WTC11 (cell line): ENCODE data around the gene CAMKMT. TPM values are rescaled to one million over a fixed set of nuclear protein-coding genes. Genes with fewer than 3 reads are reported as not detected.

Source experiments
- ATAC-seq: fragments of 200-7000 bp; cut with Tn5 transposase; 2 replicates; pipeline ENCODE4 v1.10.0; 2021; ENCODE audit warnings: mild to moderate bottlenecking, moderate library complexity
- CTCF ChIA-PET: fragments of 300-600 bp; sonication (Branson Sonifier 250); formaldehyde crosslinking; loops from one replicate; lab custom pipeline; 2021; ENCODE audit warnings: antibody characterized with exemption; lab: Charles Lee
- POLR2A ChIA-PET: fragments of 350-600 bp; sonication (Branson Sonifier 250); formaldehyde crosslinking; loops from one replicate; lab custom pipeline; 2021; ENCODE audit warnings: antibody characterized with exemption; lab: Charles Lee
- DNase-seq: peaks from one replicate; pipeline ENCODE4 v3.0.0; 2021; ENCODE audit warnings: low spot score
- H3K27ac Mint-ChIP-seq: 2 replicates; pipeline ENCODE4 v1.8.0; 2021; ENCODE audit warnings: mixed read lengths
- H3K27me3 Mint-ChIP-seq: 2 replicates; pipeline ENCODE4 v1.8.0; 2021; ENCODE audit warnings: low read depth, mild to moderate bottlenecking, moderate library complexity, mixed read lengths
- H3K36me3 Mint-ChIP-seq: 2 replicates; pipeline ENCODE4 v1.8.0; 2021; ENCODE audit warnings: mixed read lengths
- H3K4me1 Mint-ChIP-seq: 2 replicates; pipeline ENCODE4 v1.8.0; 2022; ENCODE audit warnings: mixed read lengths
- H3K4me3 Mint-ChIP-seq: 2 replicates; pipeline ENCODE4 v1.8.0; 2021; ENCODE audit warnings: mild to moderate bottlenecking, moderate library complexity, mixed read lengths
- H3K9me3 Mint-ChIP-seq: 2 replicates; pipeline ENCODE4 v1.8.0; 2021; ENCODE audit warnings: mixed read lengths
- CREB1 ChIP-seq: sonication (generic); formaldehyde crosslinking; IDR thresholded peaks from 2 replicates; pipeline ENCODE4 v1.8.0; 2023; ENCODE audit warnings: mild to moderate bottlenecking, missing genetic modification reagents
- IRF2 ChIP-seq: sonication (generic); formaldehyde crosslinking; IDR thresholded peaks from 2 replicates; pipeline ENCODE4 v1.8.0; 2022; ENCODE audit warnings: low read depth, missing genetic modification reagents, borderline replicate concordance
- MYBL2 ChIP-seq: sonication (generic); formaldehyde crosslinking; IDR thresholded peaks from 2 replicates; pipeline ENCODE4 v1.8.1; 2023; ENCODE audit warnings: mild to moderate bottlenecking, moderate library complexity, missing genetic modification reagents
- ZBTB21 ChIP-seq: sonication (generic); formaldehyde crosslinking; IDR thresholded peaks from 2 replicates; pipeline ENCODE4 v1.8.1; 2023; ENCODE audit warnings: mild to moderate bottlenecking, missing genetic modification reagents, borderline replicate concordance
- ZNF423 ChIP-seq: fragments of 250-450 bp; sonication (Bioruptor Pico); IDR thresholded peaks from 2 replicates; pipeline ENCODE4 v2.1.2; 2022; ENCODE audit warnings: mild to moderate bottlenecking, moderate library complexity
- total RNA-seq: library from RNA; stranded (reverse); gene quantifications from 3 replicates; pipeline ENCODE4 v1.2.3, GENCODE V29; 2021
- TF ChIP-seq, protein P1 (sequence below): fragments of 250-450 bp; sonication (Bioruptor Pico); IDR thresholded peaks from 2 replicates; pipeline ENCODE4 v1.9.0; 2021; ENCODE audit warnings: mild to moderate bottlenecking
- TF ChIP-seq, protein P2 (sequence below): fragments of 250-450 bp; sonication (Bioruptor Pico); IDR thresholded peaks from 2 replicates; pipeline ENCODE4 v1.9.0; 2021; ENCODE audit warnings: mild to moderate bottlenecking, borderline replicate concordance
- TF ChIP-seq, protein P3 (sequence below): sonication (generic); formaldehyde crosslinking; IDR thresholded peaks from 2 replicates; pipeline ENCODE4 v1.8.1; 2023; ENCODE audit warnings: mild to moderate bottlenecking, missing genetic modification reagents, borderline replicate concordance
- TF ChIP-seq, protein P4 (sequence below): sonication (generic); formaldehyde crosslinking; IDR thresholded peaks from 2 replicates; pipeline ENCODE4 v1.8.0; 2022; ENCODE audit warnings: missing genetic modification reagents
- TF ChIP-seq, protein P5 (sequence below): sonication (generic); formaldehyde crosslinking; IDR thresholded peaks from 2 replicates; pipeline ENCODE4 v1.8.0; 2023; ENCODE audit warnings: mild to moderate bottlenecking, missing genetic modification reagents
- TF ChIP-seq, protein P6 (sequence below): sonication (generic); formaldehyde crosslinking; IDR thresholded peaks from 2 replicates; pipeline ENCODE4 v1.8.0; 2023; ENCODE audit warnings: missing genetic modification reagents
- TF ChIP-seq, protein P7 (sequence below): sonication (generic); formaldehyde crosslinking; IDR thresholded peaks from 2 replicates; pipeline ENCODE4 v1.8.1; 2023; ENCODE audit warnings: mild to moderate bottlenecking, missing genetic modification reagents, moderate library complexity

CAMKMT gene
- total RNA-seq, 1 experiment from 2014 or later, result 20.6 TPM

DNA sequence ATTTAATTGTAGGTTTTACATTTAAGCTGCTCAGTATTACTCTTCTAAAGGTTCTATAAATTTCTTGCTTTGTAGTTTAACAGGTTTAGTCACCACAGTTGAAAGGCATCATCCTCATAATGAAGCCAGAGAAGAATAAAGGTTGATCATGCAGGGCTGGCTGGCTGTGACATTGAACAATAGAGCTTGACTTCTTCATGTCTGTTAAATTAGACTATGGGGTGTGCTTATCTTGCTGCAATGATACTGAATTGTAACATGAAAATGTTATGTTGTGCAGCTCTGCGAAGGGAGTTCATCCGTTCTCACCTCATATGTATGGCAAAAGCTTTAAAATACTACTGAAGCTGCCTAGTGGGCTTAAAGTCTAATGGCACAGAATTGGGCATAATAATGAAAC is 81.8 kb downstream of the CAMKMT start (continued):
- TF ChIP-seq, protein P1, sequence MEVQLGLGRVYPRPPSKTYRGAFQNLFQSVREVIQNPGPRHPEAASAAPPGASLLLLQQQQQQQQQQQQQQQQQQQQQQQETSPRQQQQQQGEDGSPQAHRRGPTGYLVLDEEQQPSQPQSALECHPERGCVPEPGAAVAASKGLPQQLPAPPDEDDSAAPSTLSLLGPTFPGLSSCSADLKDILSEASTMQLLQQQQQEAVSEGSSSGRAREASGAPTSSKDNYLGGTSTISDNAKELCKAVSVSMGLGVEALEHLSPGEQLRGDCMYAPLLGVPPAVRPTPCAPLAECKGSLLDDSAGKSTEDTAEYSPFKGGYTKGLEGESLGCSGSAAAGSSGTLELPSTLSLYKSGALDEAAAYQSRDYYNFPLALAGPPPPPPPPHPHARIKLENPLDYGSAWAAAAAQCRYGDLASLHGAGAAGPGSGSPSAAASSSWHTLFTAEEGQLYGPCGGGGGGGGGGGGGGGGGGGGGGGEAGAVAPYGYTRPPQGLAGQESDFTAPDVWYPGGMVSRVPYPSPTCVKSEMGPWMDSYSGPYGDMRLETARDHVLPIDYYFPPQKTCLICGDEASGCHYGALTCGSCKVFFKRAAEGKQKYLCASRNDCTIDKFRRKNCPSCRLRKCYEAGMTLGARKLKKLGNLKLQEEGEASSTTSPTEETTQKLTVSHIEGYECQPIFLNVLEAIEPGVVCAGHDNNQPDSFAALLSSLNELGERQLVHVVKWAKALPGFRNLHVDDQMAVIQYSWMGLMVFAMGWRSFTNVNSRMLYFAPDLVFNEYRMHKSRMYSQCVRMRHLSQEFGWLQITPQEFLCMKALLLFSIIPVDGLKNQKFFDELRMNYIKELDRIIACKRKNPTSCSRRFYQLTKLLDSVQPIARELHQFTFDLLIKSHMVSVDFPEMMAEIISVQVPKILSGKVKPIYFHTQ, result no peak
- TF ChIP-seq, protein P2, sequence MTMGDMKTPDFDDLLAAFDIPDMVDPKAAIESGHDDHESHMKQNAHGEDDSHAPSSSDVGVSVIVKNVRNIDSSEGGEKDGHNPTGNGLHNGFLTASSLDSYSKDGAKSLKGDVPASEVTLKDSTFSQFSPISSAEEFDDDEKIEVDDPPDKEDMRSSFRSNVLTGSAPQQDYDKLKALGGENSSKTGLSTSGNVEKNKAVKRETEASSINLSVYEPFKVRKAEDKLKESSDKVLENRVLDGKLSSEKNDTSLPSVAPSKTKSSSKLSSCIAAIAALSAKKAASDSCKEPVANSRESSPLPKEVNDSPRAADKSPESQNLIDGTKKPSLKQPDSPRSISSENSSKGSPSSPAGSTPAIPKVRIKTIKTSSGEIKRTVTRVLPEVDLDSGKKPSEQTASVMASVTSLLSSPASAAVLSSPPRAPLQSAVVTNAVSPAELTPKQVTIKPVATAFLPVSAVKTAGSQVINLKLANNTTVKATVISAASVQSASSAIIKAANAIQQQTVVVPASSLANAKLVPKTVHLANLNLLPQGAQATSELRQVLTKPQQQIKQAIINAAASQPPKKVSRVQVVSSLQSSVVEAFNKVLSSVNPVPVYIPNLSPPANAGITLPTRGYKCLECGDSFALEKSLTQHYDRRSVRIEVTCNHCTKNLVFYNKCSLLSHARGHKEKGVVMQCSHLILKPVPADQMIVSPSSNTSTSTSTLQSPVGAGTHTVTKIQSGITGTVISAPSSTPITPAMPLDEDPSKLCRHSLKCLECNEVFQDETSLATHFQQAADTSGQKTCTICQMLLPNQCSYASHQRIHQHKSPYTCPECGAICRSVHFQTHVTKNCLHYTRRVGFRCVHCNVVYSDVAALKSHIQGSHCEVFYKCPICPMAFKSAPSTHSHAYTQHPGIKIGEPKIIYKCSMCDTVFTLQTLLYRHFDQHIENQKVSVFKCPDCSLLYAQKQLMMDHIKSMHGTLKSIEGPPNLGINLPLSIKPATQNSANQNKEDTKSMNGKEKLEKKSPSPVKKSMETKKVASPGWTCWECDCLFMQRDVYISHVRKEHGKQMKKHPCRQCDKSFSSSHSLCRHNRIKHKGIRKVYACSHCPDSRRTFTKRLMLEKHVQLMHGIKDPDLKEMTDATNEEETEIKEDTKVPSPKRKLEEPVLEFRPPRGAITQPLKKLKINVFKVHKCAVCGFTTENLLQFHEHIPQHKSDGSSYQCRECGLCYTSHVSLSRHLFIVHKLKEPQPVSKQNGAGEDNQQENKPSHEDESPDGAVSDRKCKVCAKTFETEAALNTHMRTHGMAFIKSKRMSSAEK, result no peak
- TF ChIP-seq, protein P3, sequence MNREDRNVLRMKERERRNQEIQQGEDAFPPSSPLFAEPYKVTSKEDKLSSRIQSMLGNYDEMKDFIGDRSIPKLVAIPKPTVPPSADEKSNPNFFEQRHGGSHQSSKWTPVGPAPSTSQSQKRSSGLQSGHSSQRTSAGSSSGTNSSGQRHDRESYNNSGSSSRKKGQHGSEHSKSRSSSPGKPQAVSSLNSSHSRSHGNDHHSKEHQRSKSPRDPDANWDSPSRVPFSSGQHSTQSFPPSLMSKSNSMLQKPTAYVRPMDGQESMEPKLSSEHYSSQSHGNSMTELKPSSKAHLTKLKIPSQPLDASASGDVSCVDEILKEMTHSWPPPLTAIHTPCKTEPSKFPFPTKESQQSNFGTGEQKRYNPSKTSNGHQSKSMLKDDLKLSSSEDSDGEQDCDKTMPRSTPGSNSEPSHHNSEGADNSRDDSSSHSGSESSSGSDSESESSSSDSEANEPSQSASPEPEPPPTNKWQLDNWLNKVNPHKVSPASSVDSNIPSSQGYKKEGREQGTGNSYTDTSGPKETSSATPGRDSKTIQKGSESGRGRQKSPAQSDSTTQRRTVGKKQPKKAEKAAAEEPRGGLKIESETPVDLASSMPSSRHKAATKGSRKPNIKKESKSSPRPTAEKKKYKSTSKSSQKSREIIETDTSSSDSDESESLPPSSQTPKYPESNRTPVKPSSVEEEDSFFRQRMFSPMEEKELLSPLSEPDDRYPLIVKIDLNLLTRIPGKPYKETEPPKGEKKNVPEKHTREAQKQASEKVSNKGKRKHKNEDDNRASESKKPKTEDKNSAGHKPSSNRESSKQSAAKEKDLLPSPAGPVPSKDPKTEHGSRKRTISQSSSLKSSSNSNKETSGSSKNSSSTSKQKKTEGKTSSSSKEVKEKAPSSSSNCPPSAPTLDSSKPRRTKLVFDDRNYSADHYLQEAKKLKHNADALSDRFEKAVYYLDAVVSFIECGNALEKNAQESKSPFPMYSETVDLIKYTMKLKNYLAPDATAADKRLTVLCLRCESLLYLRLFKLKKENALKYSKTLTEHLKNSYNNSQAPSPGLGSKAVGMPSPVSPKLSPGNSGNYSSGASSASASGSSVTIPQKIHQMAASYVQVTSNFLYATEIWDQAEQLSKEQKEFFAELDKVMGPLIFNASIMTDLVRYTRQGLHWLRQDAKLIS (CRISPR knock-in tag), result no peak
- TF ChIP-seq CREB1 (CRISPR knock-in tag), result no peak
- TF ChIP-seq MYBL2 (CRISPR knock-in tag), result no peak
- TF ChIP-seq IRF2 (CRISPR knock-in tag), result no peak

DNA sequence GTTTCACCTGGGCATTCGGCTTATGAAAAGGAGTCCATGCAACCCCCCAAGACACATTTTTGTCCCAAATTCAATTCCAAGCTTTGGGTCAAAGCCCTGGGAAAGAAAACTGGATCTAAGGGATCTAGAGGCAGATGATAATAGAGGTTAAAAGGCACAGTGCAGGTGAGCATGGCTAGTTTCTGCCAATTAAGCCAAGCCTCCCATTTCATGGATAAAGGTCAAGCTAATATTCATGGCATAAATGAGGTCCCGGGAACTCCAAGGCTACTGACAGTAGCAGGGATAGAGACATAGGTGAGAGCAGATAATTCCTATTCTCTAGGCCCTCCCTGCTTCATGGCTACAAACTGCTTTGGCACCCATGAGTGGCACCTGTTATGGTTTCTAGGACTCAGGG is 83.1 kb downstream of the CAMKMT start:
- Mint-ChIP-seq H3K27ac (no peak overlapping the region; the same call in 1 of the 2 replicates), H3K9me3 (peaks cover 20% of the 10 kb centered on the region), H3K36me3 (peaks cover 28% of the 10 kb centered on the region), H3K4me3 (no peak overlapping the region), H3K27me3 (no peaks in the 10 kb centered on the region), H3K4me1 (peaks cover 37% of the 10 kb centered on the region)
- POLR2A ChIA-PET, result no interaction called here
- TF ChIP-seq, protein P4, sequence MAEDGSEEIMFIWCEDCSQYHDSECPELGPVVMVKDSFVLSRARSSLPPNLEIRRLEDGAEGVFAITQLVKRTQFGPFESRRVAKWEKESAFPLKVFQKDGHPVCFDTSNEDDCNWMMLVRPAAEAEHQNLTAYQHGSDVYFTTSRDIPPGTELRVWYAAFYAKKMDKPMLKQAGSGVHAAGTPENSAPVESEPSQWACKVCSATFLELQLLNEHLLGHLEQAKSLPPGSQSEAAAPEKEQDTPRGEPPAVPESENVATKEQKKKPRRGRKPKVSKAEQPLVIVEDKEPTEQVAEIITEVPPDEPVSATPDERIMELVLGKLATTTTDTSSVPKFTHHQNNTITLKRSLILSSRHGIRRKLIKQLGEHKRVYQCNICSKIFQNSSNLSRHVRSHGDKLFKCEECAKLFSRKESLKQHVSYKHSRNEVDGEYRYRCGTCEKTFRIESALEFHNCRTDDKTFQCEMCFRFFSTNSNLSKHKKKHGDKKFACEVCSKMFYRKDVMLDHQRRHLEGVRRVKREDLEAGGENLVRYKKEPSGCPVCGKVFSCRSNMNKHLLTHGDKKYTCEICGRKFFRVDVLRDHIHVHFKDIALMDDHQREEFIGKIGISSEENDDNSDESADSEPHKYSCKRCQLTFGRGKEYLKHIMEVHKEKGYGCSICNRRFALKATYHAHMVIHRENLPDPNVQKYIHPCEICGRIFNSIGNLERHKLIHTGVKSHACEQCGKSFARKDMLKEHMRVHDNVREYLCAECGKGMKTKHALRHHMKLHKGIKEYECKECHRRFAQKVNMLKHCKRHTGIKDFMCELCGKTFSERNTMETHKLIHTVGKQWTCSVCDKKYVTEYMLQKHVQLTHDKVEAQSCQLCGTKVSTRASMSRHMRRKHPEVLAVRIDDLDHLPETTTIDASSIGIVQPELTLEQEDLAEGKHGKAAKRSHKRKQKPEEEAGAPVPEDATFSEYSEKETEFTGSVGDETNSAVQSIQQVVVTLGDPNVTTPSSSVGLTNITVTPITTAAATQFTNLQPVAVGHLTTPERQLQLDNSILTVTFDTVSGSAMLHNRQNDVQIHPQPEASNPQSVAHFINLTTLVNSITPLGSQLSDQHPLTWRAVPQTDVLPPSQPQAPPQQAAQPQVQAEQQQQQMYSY, result no peak
- TF ChIP-seq, protein P5, sequence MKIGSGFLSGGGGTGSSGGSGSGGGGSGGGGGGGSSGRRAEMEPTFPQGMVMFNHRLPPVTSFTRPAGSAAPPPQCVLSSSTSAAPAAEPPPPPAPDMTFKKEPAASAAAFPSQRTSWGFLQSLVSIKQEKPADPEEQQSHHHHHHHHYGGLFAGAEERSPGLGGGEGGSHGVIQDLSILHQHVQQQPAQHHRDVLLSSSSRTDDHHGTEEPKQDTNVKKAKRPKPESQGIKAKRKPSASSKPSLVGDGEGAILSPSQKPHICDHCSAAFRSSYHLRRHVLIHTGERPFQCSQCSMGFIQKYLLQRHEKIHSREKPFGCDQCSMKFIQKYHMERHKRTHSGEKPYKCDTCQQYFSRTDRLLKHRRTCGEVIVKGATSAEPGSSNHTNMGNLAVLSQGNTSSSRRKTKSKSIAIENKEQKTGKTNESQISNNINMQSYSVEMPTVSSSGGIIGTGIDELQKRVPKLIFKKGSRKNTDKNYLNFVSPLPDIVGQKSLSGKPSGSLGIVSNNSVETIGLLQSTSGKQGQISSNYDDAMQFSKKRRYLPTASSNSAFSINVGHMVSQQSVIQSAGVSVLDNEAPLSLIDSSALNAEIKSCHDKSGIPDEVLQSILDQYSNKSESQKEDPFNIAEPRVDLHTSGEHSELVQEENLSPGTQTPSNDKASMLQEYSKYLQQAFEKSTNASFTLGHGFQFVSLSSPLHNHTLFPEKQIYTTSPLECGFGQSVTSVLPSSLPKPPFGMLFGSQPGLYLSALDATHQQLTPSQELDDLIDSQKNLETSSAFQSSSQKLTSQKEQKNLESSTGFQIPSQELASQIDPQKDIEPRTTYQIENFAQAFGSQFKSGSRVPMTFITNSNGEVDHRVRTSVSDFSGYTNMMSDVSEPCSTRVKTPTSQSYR, result no peak
- TF ChIP-seq ZNF423, result no peak
- TF ChIP-seq ZBTB21 (CRISPR knock-in tag), result no peak
- TF ChIP-seq, protein P6, sequence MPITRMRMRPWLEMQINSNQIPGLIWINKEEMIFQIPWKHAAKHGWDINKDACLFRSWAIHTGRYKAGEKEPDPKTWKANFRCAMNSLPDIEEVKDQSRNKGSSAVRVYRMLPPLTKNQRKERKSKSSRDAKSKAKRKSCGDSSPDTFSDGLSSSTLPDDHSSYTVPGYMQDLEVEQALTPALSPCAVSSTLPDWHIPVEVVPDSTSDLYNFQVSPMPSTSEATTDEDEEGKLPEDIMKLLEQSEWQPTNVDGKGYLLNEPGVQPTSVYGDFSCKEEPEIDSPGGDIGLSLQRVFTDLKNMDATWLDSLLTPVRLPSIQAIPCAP (CRISPR knock-in tag), result no peak
- TF ChIP-seq, protein P7, sequence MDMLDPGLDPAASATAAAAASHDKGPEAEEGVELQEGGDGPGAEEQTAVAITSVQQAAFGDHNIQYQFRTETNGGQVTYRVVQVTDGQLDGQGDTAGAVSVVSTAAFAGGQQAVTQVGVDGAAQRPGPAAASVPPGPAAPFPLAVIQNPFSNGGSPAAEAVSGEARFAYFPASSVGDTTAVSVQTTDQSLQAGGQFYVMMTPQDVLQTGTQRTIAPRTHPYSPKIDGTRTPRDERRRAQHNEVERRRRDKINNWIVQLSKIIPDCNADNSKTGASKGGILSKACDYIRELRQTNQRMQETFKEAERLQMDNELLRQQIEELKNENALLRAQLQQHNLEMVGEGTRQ, result no peak
- no peak for ATAC-seq
- no peak for DNase-seq
- CTCF ChIA-PET, result no interaction called here
